GM21717 (cell line): ENCODE measurements around the gene ATP5PB.

ENCODE experiments used
- ATAC-seq: cut with Tn5 transposase; IDR thresholded peaks from one replicate; pipeline ENCODE4 v1.9.1; 2021; ENCODE audit warnings: mild to moderate bottlenecking, moderate library complexity; ENCODE audit not compliant: unreplicated experiment

ATP5PB gene

GRCh38 chr1:111504097-111504496 is 54.8 kb downstream of the ATP5PB start:
- ATAC-seq, result no peak

- ATAC-seq, result peak; percentile 40
Observed at GRCh38 chr1:111505641-111506119, 56.4 kb downstream of the ATP5PB start.

- ATAC-seq, result no peak
Observed at GRCh38 chr1:111506561-111506960, 57.3 kb downstream of the ATP5PB start.

- peak; percentile 43 for ATAC-seq
Observed at GRCh38 chr1:111507411-111508201, 58.3 kb downstream of the ATP5PB start.

- ATAC-seq, result no peak
Observed at GRCh38 chr1:111509997-111510375, 60.7 kb downstream of the ATP5PB start.

GRCh38 chr1:111511370-111511769 is 62.1 kb downstream of the ATP5PB start:
- no peak for ATAC-seq
